ENCODE results near the gene LAMTOR4. TPM values are rescaled to one million over a fixed set of nuclear protein-coding genes. Genes with fewer than 3 reads are reported as not detected.
"Not testable (repeated sequence)": the region's sequence is repeated elsewhere in the genome, so short reads cannot be mapped to it uniquely, and the experiment has no call there.

The LAMTOR4 gene
- total RNA-seq, 3 donors from 2014 or later (not counting 1 experiment from before 2014, with no cell fraction given): 148 to 161 (median 156) TPM

DNA sequence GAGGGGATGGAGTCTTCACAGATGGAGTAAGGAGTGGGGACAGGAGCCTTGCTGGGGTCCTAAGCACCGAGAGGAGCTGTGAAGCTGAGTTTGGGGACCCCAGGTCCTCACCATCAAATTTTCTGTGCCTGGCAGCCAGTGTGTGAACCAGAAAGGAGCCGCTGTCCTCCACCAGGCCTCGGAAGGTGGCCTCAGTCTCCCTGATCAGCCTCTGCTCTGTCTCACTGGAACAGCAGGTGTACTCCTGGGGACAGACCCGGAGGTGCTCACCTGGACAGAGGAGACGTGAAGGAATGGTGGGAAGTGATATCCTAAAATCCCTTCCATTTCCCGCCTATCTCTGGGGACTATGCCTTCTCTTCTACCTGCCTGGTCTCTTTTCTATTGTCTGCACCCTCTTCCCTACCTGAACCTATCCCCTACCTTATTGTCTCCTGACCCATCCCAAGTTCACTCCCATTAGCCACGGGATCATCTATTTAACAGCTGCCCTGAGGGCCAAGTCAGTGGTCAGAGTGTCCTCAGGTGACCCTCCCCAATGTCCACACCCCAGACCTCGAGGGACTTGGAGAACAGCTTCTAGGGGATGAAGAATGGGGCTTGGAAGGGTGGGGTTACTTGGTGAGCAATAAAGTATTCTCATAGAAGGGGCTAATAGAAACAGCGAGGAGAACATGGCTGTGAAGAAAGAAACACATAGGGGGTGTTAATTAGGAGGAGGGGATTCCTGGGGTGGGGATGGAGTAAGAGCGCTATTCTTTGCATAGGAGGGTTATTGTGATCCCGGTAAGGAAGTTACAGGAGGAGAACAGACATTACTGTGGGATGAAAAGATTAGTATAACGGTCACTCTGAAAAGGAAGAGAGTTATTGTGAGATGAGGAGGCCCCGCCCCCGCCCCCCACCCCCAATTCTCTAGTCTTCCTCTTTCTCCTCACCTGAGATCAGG lies 27.7 kb downstream of the LAMTOR4 start:
- intact Hi-C loops (cut with micrococcal nuclease): loop anchor here (5.0 kb wide), 1 partner anchor 36 kb away; no protein-coding TSS in a partner anchor
- Mint-ChIP-seq H3K27ac (peak overlapping the region in 1 of 2 donors; percentile 60), H3K4me1 (peaks cover 16 to 37% of the 10 kb centered on the region in 2 donors), H3K36me3 (no peaks in the 10 kb centered on the region), H3K27me3 (ENCODE audit: low read depth in 2 of 2) (peaks cover 0 to 3% of the 10 kb centered on the region in 2 donors), H3K4me3 (peak overlapping the region; percentile 76), H3K9me3 (no peaks in the 10 kb centered on the region)
- peak overlapping the region; percentile 47 for H3K4me3 ChIP-seq (ENCODE audit: low read length)
- ATAC-seq (no peak), DNase-seq (peak in 1 of 2 donors; percentile 23)
- peaks cover 32% of the 10 kb centered on the region for H3K4me1 ChIP-seq (ENCODE audit: control insufficient read depth, insufficient read depth, low read length)
- no peak overlapping the region for H3K27ac ChIP-seq (ENCODE audit: low read length)
- 78% methylated on average over 10 of the region's 14 CpGs for WGBS (ENCODE audit: insufficient coverage)
- H3K27me3 ChIP-seq (ENCODE audit: control insufficient read depth, insufficient read depth, low read length): peaks cover 3% of the 10 kb centered on the region
- peaks cover 6% of the 10 kb centered on the region for H3K9me3 ChIP-seq (ENCODE audit: control insufficient read depth, insufficient read depth, low read length)
- TF ChIP-seq, protein P1, sequence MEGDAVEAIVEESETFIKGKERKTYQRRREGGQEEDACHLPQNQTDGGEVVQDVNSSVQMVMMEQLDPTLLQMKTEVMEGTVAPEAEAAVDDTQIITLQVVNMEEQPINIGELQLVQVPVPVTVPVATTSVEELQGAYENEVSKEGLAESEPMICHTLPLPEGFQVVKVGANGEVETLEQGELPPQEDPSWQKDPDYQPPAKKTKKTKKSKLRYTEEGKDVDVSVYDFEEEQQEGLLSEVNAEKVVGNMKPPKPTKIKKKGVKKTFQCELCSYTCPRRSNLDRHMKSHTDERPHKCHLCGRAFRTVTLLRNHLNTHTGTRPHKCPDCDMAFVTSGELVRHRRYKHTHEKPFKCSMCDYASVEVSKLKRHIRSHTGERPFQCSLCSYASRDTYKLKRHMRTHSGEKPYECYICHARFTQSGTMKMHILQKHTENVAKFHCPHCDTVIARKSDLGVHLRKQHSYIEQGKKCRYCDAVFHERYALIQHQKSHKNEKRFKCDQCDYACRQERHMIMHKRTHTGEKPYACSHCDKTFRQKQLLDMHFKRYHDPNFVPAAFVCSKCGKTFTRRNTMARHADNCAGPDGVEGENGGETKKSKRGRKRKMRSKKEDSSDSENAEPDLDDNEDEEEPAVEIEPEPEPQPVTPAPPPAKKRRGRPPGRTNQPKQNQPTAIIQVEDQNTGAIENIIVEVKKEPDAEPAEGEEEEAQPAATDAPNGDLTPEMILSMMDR (IDR thresholded peaks at IDR 0.05): no peak
- no peaks in the 10 kb centered on the region for H3K36me3 ChIP-seq (ENCODE audit: control insufficient read depth, insufficient read depth, low read length)

DNA sequence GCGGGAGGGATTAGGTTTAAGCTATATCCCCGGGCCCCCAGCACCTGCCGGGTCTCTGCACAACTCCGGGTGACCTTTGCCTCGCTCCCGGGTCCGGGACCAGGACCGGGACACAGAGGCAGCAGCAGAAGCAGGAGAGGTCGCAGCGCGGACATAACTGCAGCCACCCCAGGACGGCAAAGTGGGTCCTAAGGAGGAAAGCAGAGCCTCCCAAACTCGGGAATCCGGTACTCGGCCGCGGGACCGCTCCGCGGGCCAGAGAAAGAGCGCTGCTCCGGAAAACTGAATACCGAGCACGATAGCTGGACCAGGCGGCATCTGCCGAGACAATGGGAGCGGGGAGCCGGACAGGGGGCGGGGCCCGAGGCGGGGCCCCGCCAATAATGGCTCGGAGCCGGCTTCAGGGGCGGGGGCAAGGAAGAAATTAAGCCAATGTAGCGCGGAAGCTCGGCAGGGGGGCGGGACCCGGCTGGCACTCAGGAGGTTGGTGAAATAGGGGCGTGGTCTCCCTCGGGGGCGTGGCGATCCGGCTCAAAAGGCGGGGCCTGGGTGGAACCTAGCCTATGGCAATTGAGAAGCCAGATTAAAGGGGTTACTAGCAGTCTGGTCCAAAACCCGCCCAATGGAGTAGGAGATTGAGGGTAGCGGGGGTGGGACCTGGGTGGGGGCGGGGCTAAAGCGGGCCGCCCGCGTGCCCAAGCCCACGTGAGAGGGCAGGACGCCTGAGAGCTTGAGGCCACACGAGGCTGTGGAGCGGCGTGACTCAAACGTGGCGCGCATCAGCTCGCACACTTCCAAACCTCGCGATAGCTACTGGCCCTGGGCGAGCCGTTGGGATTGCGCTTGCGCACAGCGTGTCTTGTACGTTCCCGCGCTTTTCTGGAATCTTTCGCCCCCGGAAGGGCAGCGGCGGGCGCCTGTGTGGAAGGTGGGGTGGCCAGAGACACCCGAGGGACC lies 28.6 kb downstream of the LAMTOR4 start, which contains the start of the genes GPC2 and STAG3:
Gene GPC2 (minus strand): TSS at position 337 of the 957 bp plus-strand sequence. CDS start 182 bp downstream, at position 155.
Gene STAG3 (plus strand): TSS at position 874 of the 957 bp plus-strand sequence. CDS start 2,639 bp downstream, outside the sequence.
- peaks cover 16 to 31% of the 10 kb centered on the region in 2 donors for H3K4me1 Mint-ChIP-seq
- H3K36me3 Mint-ChIP-seq: no peaks in the 10 kb centered on the region
- ATAC-seq (peak; percentile 89 to 97 (median 89)), DNase-seq (peak; percentile 95 to 97)
- Histone ChIP-seq H3K36me3 (ENCODE audit: control insufficient read depth, insufficient read depth, low read length) (no peaks in the 10 kb centered on the region), H3K9me3 (ENCODE audit: control insufficient read depth, insufficient read depth, low read length) (peaks cover 6% of the 10 kb centered on the region), H3K27me3 (ENCODE audit: control insufficient read depth, insufficient read depth, low read length) (no peaks in the 10 kb centered on the region), H3K4me3 (ENCODE audit: low read length) (peak within 1 kb of the TSS; percentile 47), H3K27ac (ENCODE audit: low read length) (no peak within 1 kb of the TSS), H3K4me1 (ENCODE audit: control insufficient read depth, insufficient read depth, low read length) (peaks cover 27% of the 10 kb centered on the region)
- WGBS (ENCODE audit: insufficient coverage): 5% methylated on average over 78 of the region's 78 CpGs
- peak within 1 kb of the TSS; percentile 76 for H3K4me3 Mint-ChIP-seq
- H3K27me3 Mint-ChIP-seq (ENCODE audit: low read depth in 2 of 2): peaks cover 0 to 3% of the 10 kb centered on the region in 2 donors
- TF ChIP-seq, protein P1 (IDR thresholded peaks at IDR 0.05): no peak
- peak within 1 kb of the TSS; percentile 48 to 60 for H3K27ac Mint-ChIP-seq
- intact Hi-C loops (cut with micrococcal nuclease): loop anchor here (5.0 kb wide), 1 partner anchor 35 kb away; no protein-coding TSS in a partner anchor
- H3K9me3 Mint-ChIP-seq: no peaks in the 10 kb centered on the region

DNA sequence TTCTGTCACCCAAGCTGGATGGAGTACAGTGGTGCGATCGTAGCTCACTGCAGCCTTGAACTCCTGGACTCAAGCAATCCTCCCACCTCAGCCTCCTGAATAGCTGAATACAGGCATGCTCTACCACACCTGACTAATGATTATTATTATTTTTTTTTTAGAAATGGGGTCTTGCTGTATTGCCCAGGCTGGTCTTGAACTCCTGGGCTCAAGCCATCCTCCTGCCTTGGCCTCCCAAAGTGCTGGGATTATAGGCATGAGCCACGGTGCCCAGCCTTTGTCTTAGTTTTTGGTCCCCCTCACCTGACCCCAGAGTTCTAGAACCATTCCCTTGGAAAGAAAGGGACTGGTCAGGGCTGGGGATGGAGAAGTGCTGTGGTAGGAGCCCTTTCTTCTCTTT lies 31.4 kb downstream of the LAMTOR4 start:
- ATAC-seq; H3K36me3 Mint-ChIP-seq; H3K9me3 ChIP-seq (ENCODE audit: control insufficient read depth, insufficient read depth, low read length); H3K4me3 ChIP-seq (ENCODE audit: low read length); H3K27me3 ChIP-seq (ENCODE audit: control insufficient read depth, insufficient read depth, low read length); H3K27me3 Mint-ChIP-seq (ENCODE audit: low read depth in 2 of 2); H3K36me3 ChIP-seq (ENCODE audit: control insufficient read depth, insufficient read depth, low read length); intact Hi-C loops (cut with micrococcal nuclease); H3K27ac ChIP-seq (ENCODE audit: low read length); DNase-seq; H3K4me3 Mint-ChIP-seq; H3K9me3 Mint-ChIP-seq: not testable (repeated sequence)
- H3K4me1 ChIP-seq (ENCODE audit: control insufficient read depth, insufficient read depth, low read length): peaks cover 27% of the 10 kb centered on the region
- 100% methylated on average over 3 of the region's 3 CpGs for WGBS (ENCODE audit: insufficient coverage)
- H3K27ac Mint-ChIP-seq: peak overlapping the region in 1 of 2 donors; percentile 68
- H3K4me1 Mint-ChIP-seq: peaks cover 16 to 27% of the 10 kb centered on the region in 2 donors

DNA sequence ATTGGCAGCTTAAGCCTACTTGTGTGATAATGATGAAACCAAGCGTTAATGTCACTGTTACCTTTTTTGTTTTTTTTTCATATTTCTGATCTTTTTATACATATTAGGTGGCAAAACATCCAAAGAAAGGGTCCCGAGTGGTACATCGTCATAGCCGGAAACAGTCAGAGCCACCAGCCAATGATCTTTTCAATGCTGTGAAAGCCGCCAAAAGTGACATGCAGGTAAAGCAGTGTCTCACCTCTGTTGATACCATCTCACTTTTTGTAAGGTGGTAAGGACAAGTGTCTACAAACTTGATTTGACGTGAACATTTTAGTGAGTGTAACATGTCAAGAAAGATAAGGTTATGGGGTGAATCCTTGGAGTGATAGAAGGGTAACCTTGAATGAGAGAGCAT lies 33.9 kb downstream of the LAMTOR4 start:
- peaks cover 8 to 13% of the 10 kb centered on the region in 2 donors for H3K4me1 Mint-ChIP-seq
- H3K36me3 Mint-ChIP-seq; H3K4me3 Mint-ChIP-seq; intact Hi-C loops (cut with micrococcal nuclease); H3K27ac Mint-ChIP-seq; ATAC-seq; H3K9me3 Mint-ChIP-seq; H3K27me3 Mint-ChIP-seq (ENCODE audit: low read depth in 2 of 2); H3K9me3 ChIP-seq (ENCODE audit: control insufficient read depth, insufficient read depth, low read length); H3K4me3 ChIP-seq (ENCODE audit: low read length); H3K27ac ChIP-seq (ENCODE audit: low read length); H3K27me3 ChIP-seq (ENCODE audit: control insufficient read depth, insufficient read depth, low read length); H3K36me3 ChIP-seq (ENCODE audit: control insufficient read depth, insufficient read depth, low read length): not testable (repeated sequence)
- DNase-seq: peak in 1 of 2 donors; percentile 41
- WGBS (ENCODE audit: insufficient coverage): 68% methylated on average over 4 of the region's 6 CpGs
- peaks cover 18% of the 10 kb centered on the region for H3K4me1 ChIP-seq (ENCODE audit: control insufficient read depth, insufficient read depth, low read length)

DNA sequence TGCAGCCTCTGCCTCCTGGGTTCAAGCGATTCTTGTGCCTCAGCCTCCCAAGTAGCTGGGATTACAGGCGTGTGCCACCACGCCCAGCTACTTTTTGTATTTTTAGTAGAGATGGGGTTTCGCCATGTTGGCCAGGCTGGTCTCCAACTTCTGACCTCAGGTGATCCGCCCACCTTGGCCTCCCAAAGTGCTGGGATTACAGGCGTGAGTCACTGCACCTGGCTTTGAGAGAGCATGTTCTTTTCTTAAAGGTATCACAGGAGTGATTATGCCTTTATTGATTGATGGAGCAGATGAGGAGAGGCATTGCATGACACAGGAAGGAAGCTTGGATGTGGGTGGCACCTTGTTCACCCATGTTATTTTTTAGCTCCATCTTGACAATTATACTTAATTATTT lies 34.4 kb downstream of the LAMTOR4 start:
- H3K36me3 Mint-ChIP-seq; intact Hi-C loops (cut with micrococcal nuclease); H3K36me3 ChIP-seq (ENCODE audit: control insufficient read depth, insufficient read depth, low read length); H3K9me3 ChIP-seq (ENCODE audit: control insufficient read depth, insufficient read depth, low read length); H3K4me3 Mint-ChIP-seq; H3K9me3 Mint-ChIP-seq; H3K27me3 Mint-ChIP-seq (ENCODE audit: low read depth in 2 of 2); H3K4me3 ChIP-seq (ENCODE audit: low read length); H3K4me1 Mint-ChIP-seq; H3K27ac Mint-ChIP-seq; ATAC-seq; H3K27ac ChIP-seq (ENCODE audit: low read length); DNase-seq; H3K27me3 ChIP-seq (ENCODE audit: control insufficient read depth, insufficient read depth, low read length): not testable (repeated sequence)
- 92% methylated on average over 6 of the region's 6 CpGs for WGBS (ENCODE audit: insufficient coverage)
- H3K4me1 ChIP-seq (ENCODE audit: control insufficient read depth, insufficient read depth, low read length): peaks cover 13% of the 10 kb centered on the region
